Measurements from ENCODE around the gene PALLD.
A peak's percentile ranks its signal among the peaks of the same experiment; 100 is the strongest.
"Not testable (repeated sequence)": the region's sequence is repeated elsewhere in the genome, so short reads cannot be mapped to it uniquely, and the experiment has no call there.

Gene PALLD

GRCh38 chr4:168683595-168683994 lies 186.7 kb downstream of the PALLD start:
- DNase-seq: no peak

- DNase-seq: no peak
Observed at GRCh38 chr4:168685136-168685809, 188.4 kb downstream of the PALLD start.

DNA sequence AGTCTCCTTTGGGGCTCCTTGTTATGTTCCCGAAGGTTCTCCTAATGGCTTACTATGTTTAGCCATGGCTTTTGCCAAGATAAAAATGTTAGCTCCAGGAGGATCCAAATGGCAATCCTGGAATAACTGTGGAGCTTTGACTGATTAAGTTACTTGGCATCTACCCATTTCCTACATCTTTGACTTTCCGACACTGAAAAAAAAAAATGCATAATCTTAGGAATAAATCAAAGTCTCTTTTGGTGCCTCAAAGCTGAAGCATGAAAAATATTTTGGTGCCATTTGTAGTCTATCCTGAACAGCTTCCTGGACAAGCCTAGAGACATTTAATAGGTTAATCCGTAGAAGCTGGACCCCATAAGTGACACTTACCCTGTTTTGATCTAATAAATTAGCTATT lies 191.7 kb downstream of the PALLD start:
- DNase-seq: no peak

DNA sequence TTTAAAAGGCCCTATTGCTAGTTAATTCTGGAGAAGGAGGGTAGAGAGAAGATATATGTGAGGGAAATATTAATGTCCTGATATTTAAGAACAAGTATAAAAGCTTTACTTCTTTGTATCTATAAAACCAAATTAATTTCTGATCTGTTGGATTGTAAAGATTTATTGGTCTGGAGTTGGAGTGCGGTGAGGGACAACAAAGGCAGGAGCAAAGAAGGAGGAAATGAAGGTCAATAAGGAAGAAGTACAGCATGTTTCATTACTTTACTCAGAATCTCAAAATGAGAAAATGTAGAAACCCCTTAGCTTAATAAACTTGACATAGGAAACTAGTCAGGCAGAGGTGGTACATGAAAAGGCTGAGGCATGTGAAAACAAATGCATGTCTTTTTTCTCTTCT lies 192.9 kb downstream of the PALLD start:
- DNase-seq: no peak

DNA sequence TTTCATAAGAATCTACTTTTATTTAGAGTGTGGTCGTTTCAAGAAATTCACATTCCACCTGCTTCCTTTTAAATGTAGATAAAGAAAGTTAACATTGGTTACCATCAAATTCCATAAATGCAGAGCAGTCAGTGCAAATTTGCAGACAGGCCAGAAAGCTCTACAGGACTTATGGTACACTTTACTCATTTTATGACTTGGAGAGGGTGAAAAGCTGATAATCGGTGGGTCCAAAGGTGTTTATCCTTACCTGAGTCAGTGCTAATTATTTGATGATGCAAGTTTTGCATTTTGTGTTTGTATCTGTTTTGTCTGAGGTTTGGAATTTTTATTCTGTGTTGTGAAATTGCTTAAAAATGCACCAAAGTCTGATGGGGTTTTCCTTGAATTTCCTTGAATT lies 193.3 kb downstream of the PALLD start:
- DNase-seq: no peak

DNA sequence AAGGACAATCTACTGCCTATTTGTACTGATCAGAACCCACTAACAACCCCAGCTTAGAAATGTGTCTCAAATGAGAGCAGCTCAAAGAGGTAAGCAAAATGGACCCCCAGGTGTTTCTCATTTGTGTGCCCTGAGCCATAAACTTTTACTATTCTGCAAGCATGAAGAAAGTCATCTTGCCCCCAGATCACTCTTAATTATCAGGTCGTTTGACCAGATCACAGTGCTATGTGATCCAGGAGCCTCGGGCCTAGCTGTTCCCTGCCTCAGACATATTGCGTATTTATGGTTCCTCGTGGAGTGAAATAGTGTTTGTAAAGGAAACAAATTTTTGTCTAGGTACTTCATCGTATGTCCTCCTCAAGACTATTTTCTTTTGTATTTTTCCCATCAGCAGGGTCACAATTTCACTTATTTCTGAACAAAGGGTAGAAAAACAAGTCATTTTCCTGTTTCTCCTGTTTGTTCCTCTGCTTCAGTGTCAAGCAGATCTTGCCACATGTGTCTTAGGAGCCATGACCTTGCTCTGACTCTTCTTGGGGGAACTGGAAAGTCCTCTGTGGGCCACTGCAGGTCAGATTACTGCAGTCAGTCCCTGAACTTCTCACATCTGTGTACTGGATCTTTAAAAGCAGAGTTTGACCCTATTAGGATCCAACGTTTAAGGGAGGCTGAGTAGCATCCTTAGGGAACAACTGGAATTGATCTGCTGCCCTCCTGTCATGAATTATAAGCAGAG lies 194.9 kb downstream of the PALLD start:
- no peak for DNase-seq

- no peak for DNase-seq
Observed at GRCh38 chr4:168693750-168694490, 197.1 kb downstream of the PALLD start.

DNA sequence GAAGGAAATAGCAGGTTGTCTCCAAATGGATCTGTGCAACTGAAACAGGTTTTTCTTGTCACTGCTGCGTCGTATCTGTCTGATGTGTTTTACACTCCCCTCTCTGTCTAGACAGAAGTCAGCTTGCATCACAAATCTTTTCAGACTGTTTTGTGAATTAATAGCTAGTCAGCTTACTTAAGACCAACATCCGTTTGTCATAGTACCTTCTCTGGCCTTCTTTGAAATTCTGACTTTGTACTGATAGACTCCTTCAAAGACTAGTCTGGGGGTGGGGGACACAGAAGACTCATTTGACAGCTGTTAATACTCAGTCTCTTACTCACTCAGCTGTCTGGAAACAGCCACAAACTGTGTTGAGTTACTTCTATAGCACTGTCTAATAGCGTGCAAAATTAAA lies 197.8 kb downstream of the PALLD start:
- no peak for DNase-seq

DNA sequence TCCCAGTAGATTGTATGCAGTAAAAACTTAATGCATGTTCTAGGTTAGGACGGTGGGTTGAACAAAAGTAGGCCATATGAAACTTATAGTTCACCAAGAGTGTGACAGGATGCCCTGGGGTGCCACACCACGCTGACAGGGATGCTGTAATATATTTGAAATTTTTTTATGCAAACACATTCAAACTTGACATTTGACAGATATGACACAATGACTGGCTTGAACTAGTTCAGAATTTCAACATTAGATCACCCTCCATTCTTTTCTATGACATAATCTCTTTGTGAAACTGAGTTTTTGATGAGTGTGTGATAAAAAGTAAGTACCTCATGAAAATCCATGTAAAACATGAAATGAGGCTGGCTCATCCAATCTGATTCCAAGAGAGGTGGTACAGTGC lies 198.4 kb downstream of the PALLD start:
- DNase-seq: no peak

GRCh38 chr4:168696280-168696679 lies 199.4 kb downstream of the PALLD start:
- DNase-seq: no peak

- no peak for DNase-seq
Observed at GRCh38 chr4:168696826-168697225, 200.0 kb downstream of the PALLD start.

GRCh38 chr4:168699224-168699878 lies 202.5 kb downstream of the PALLD start:
- peak; percentile 11 for DNase-seq

DNA sequence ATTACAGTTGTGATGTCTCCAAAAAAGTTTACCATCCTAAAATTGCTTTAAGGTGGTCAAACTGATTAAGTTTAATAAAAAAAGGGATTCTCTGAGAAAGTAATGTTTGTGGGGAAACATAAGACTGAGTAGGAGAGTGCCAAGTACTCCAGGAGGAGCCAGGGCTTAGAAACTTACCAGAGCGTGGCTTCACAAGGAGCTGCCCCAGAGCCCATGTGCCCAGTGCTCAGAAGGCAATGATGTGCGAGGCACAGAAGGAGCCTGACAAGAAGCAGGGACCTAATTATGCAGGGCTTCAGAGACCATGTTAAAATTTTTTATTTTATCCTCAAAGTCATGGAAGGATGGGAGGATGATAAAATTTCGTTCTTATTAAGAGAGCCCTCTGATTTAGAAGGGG lies 204.2 kb downstream of the PALLD start:
- no peak for DNase-seq

DNA sequence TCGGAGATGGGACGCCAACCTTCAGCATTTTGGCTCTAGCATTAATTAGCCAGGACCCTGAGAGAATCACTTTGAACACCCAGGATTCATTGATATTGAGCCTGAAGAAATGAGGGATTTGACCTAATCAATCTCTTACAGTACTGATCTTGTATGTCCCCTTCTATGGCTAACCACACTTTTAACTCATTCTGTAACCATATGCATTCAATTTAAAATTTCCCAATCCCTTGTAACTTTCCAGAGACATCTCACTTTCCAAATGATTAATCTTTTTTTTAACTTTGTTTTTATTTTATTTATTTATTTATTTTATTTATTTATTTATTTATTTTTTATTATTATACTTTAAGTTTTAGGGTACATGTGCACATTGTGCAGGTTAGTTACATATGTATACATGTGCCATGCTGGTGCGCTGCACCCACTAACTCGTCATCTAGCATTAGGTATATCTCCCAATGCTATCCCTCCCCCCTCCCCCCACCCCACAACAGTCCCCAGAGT lies 205.8 kb downstream of the PALLD start:
- DNase-seq: not testable (repeated sequence)

DNA sequence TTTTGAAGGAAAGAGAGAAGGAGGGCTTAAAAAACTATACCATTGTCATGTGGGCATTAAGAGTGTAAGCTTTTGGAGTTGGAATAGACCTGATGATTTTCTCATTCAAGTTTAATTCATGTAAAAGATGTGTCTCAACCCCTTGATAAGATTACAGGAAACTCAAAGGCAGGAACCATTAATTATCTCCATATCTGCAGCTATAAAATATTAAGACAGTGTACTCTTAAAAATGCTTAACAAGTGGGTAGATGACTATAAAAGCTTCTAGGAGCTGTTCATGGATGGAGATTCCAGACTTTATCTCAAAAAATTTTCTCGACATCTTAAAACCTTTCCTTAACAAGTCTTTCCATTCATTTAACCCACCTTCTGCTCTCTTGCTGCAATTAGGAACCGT lies 208.3 kb downstream of the PALLD start:
- DNase-seq: no peak

DNA sequence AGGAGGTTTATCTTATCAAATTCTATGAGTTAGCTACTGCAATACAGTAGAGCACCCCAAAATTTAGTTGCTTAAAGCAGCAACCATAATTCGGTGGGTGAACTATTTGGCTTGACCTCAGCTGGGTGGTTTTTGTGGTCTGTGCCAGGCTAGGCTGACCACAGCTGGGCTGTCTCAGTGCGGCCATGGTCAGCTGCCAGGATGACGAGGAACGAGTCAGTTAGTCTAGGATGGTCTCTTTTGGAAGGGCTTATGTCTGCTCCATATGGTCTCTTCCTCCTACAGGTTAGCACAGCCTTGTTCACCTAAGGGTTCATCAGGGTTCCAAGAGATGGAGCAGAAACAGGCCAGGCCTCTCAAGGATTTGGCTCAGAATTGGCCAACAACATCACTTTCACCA lies 210.4 kb downstream of the PALLD start:
- no peak for DNase-seq

GRCh38 chr4:168708108-168708507 lies 211.3 kb downstream of the PALLD start:
- no peak for DNase-seq

DNA sequence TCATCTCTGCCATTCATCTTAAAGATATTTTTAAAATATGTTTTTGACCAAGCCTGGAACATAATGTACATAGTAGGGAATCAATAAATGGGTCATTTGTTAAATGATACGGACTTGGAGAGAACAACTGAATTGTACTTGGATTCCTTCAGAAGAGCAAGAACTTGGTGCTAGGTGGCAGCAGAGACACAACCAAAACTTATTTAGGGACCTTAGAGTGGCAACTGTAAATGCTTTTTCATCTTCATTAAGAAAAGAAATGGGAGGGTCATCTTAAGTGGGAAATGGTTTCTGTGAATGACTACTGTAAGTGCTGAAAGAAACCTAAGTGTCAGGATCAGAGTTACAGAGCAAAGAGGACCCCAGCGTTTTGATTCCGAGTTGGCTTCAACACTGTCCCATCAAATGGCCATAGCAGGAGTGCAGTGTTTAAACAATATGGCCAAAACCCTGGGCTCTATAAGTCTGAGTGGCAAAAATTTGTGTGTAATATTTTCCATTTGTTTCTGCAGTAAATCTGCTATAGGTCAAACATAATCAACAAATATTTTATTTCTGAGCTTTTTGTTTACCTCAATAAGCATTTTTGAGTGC lies 213.6 kb downstream of the PALLD start:
- no peak for DNase-seq

GRCh38 chr4:168711197-168712140 lies 214.6 kb downstream of the PALLD start:
- DNase-seq: no peak

- no peak for DNase-seq
Observed at GRCh38 chr4:168712316-168712890, 215.6 kb downstream of the PALLD start.

GRCh38 chr4:168713253-168713652 lies 216.4 kb downstream of the PALLD start:
- no peak for DNase-seq

Data from NCI-H774 (cell line).